Neural progenitor cell (in vitro differentiated cells): ENCODE results near the gene C11orf65. TPM values are rescaled to one million over a fixed set of nuclear protein-coding genes. Genes with fewer than 3 reads are reported as not detected.

Experiments used
- DNase-seq: peaks from one replicate; pipeline ENCODE4 v3.0.0-alpha.2; 2016; ENCODE audit warnings: low spot score
- H2AFZ ChIP-seq: fragments of 200-600 bp; sonication (generic); replicated peaks from 2 replicates; pipeline ENCODE4 v1.6.1; 2016; ENCODE audit warnings: antibody characterized with exemption
- H3F3A ChIP-seq: fragments of 200-600 bp; sonication (generic); 2 replicates; pipeline ENCODE4 v1.6.1; 2016; ENCODE audit warnings: antibody characterized with exemption, low read depth
- H3K27ac ChIP-seq: fragments of 200-600 bp; sonication (generic); 2 replicates; pipeline ENCODE4 v1.5.1; 2016; ENCODE audit warnings: mild to moderate bottlenecking
- H3K27me3 ChIP-seq: fragments of 200-600 bp; sonication (generic); 2 replicates; pipeline ENCODE4 v1.6.1; 2016; ENCODE audit warnings: mild to moderate bottlenecking, moderate library complexity
- H3K36me3 ChIP-seq: fragments of 200-600 bp; sonication (generic); 2 replicates; pipeline ENCODE4 v1.5.1; 2016
- H3K4me1 ChIP-seq: fragments of 200-600 bp; sonication (generic); 2 replicates; pipeline ENCODE4 v1.6.1; 2016; ENCODE audit warnings: mixed run types
- H3K4me2 ChIP-seq: fragments of 200-600 bp; sonication (generic); 2 replicates; pipeline ENCODE4 v1.6.1; 2016
- H3K4me3 ChIP-seq: fragments of 200-600 bp; sonication (generic); 2 replicates; pipeline ENCODE4 v1.5.1; 2016
- H3K79me2 ChIP-seq: fragments of 200-600 bp; sonication (generic); 2 replicates; pipeline ENCODE4 v1.6.1; 2016; ENCODE audit warnings: low read depth
- H3K9ac ChIP-seq: fragments of 200-600 bp; sonication (generic); 2 replicates; pipeline ENCODE4 v1.6.1; 2016
- H3K9me3 ChIP-seq: fragments of 200-600 bp; sonication (generic); 2 replicates; pipeline ENCODE4 v1.5.1; 2016; ENCODE audit warnings: low read depth
- H4K20me1 ChIP-seq: fragments of 200-600 bp; sonication (generic); 2 replicates; pipeline ENCODE4 v1.6.1; 2016; ENCODE audit warnings: low read depth
- H3K27ac Mint-ChIP-seq: 3 replicates; pipeline ENCODE4 v1.8.0; 2021; ENCODE audit warnings: mixed read lengths
- H3K27me3 Mint-ChIP-seq: 2 replicates; pipeline ENCODE4 v1.8.0; 2022; ENCODE audit warnings: low read depth, mild to moderate bottlenecking, inconsistent platforms, moderate library complexity, mixed read lengths; ENCODE audit not compliant: insufficient read depth
- H3K36me3 Mint-ChIP-seq: 3 replicates; pipeline ENCODE4 v1.8.0; 2021; ENCODE audit warnings: mixed read lengths
- H3K4me1 Mint-ChIP-seq: 3 replicates; pipeline ENCODE4 v1.8.0; 2021; ENCODE audit warnings: mixed read lengths
- H3K4me3 Mint-ChIP-seq: 3 replicates; pipeline ENCODE4 v1.8.0; 2021; ENCODE audit warnings: mild to moderate bottlenecking, moderate library complexity, mixed read lengths
- H3K9me3 Mint-ChIP-seq: 3 replicates; pipeline ENCODE4 v1.8.0; 2020; ENCODE audit warnings: mixed read lengths
- EZH2 ChIP-seq: fragments of 200-600 bp; sonication (generic); IDR thresholded peaks from 2 replicates; pipeline ENCODE4 v1.6.1; 2017; ENCODE audit warnings: antibody characterized with exemption, mild to moderate bottlenecking, moderate library complexity
- EZH2phosphoT487 ChIP-seq: fragments of 200-600 bp; sonication (generic); IDR thresholded peaks from 2 replicates; pipeline ENCODE4 v1.6.1; 2017; ENCODE audit warnings: antibody characterized with exemption
- total RNA-seq: library from RNA; depleted of rRNA; stranded (reverse); fragments of >200 nt; gene quantifications from 2 replicates; pipeline ENCODE4 v1.2.3, GENCODE V29; 2015; ENCODE audit warnings: low replicate concordance
- TF ChIP-seq, protein P1 (sequence below): fragments of 200-600 bp; sonication (generic); IDR thresholded peaks from 2 replicates; pipeline ENCODE4 v1.5.1; 2017; ENCODE audit warnings: antibody characterized with exemption, mild to moderate bottlenecking

The C11orf65 gene
- total RNA-seq, 1 donor from 2014 or later, result 11.4 TPM

DNA sequence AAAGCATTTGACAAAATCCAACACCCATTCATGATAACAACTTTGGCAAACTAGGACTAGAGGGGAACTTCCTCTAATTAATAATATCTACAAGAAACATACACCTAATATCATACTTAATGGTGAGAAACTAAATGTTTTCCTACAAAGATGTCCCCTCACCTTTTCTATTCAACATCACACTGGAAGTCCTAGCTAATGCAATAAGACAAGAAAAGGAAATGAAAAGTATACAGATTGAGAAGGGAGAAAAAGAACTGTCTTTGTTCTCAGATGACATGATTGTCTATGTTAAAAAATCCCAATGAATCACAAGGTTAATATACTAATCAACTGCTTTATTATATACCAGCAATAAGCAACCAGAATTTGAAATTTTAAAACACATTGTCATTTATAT lies 52.4 kb downstream of the C11orf65 start:
- Histone ChIP-seq H3K4me2 (no peak overlapping the region), H3K27me3 (no peaks in the 10 kb centered on the region), H4K20me1 (no peaks in the 10 kb centered on the region), H3K27ac (no peak overlapping the region), H3K4me3 (no peak overlapping the region), H3K9me3 (no peaks in the 10 kb centered on the region), H3K79me2 (no peaks in the 10 kb centered on the region), H2AFZ (no peak overlapping the region), H3F3A (no peaks in the 10 kb centered on the region), H3K4me1 (no peaks in the 10 kb centered on the region), H3K36me3 (no peaks in the 10 kb centered on the region), H3K9ac (no peak overlapping the region)
- Mint-ChIP-seq H3K9me3 (peaks cover 7% of the 10 kb centered on the region), H3K4me1 (no peaks in the 10 kb centered on the region), H3K27ac (no peak overlapping the region), H3K4me3 (no peak overlapping the region), H3K27me3 (no peaks in the 10 kb centered on the region), H3K36me3 (no peaks in the 10 kb centered on the region)
- TF ChIP-seq EZH2, result no peak
- TF ChIP-seq, protein P1, sequence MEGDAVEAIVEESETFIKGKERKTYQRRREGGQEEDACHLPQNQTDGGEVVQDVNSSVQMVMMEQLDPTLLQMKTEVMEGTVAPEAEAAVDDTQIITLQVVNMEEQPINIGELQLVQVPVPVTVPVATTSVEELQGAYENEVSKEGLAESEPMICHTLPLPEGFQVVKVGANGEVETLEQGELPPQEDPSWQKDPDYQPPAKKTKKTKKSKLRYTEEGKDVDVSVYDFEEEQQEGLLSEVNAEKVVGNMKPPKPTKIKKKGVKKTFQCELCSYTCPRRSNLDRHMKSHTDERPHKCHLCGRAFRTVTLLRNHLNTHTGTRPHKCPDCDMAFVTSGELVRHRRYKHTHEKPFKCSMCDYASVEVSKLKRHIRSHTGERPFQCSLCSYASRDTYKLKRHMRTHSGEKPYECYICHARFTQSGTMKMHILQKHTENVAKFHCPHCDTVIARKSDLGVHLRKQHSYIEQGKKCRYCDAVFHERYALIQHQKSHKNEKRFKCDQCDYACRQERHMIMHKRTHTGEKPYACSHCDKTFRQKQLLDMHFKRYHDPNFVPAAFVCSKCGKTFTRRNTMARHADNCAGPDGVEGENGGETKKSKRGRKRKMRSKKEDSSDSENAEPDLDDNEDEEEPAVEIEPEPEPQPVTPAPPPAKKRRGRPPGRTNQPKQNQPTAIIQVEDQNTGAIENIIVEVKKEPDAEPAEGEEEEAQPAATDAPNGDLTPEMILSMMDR, result no peak
- no peak for TF ChIP-seq EZH2phosphoT487
- no peak for DNase-seq

DNA sequence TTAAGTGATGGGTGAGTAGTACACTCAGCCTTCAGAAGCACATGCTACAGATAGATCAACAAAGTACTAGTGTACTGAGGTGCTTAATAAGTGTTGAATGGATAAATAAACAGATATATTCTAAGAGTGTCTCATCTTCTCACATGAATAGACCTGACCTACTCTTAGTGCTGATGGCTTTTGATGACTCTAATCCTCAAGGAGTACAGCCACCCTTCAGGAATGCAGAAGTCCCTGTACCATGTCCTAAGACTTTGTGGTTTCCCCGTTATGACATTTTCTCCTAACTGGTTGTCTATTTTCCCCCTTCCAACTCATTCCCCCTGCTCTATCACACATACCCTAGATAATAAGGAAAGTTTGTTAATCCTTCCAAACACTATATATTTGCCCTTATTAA lies 61.6 kb downstream of the C11orf65 start:
- H3K9me3 Mint-ChIP-seq, result no peaks in the 10 kb centered on the region
- H3K4me1 Mint-ChIP-seq, result peaks cover 5% of the 10 kb centered on the region
- Histone ChIP-seq H3K79me2 (no peaks in the 10 kb centered on the region), H3F3A (no peaks in the 10 kb centered on the region), H3K27me3 (no peaks in the 10 kb centered on the region), H3K27ac (no peak overlapping the region), H3K4me3 (no peak overlapping the region), H4K20me1 (no peaks in the 10 kb centered on the region), H3K9me3 (no peaks in the 10 kb centered on the region), H3K4me2 (no peak overlapping the region), H3K36me3 (no peaks in the 10 kb centered on the region), H3K4me1 (no peaks in the 10 kb centered on the region), H2AFZ (no peak overlapping the region), H3K9ac (no peak overlapping the region)
- H3K4me3 Mint-ChIP-seq, result no peak overlapping the region
- no peak overlapping the region for H3K27ac Mint-ChIP-seq
- H3K27me3 Mint-ChIP-seq, result peaks cover 7% of the 10 kb centered on the region
- H3K36me3 Mint-ChIP-seq, result no peaks in the 10 kb centered on the region
- TF ChIP-seq, protein P1, result no peak
- no peak for TF ChIP-seq EZH2
- no peak for TF ChIP-seq EZH2phosphoT487
- DNase-seq, result no peak

GRCh38 chr11:108403052-108403451 lies 64.3 kb downstream of the C11orf65 start:
- Mint-ChIP-seq H3K36me3 (no peaks in the 10 kb centered on the region), H3K4me1 (peaks cover 5% of the 10 kb centered on the region), H3K4me3 (no peak overlapping the region), H3K9me3 (no peaks in the 10 kb centered on the region), H3K27me3 (peaks cover 7% of the 10 kb centered on the region), H3K27ac (no peak overlapping the region)
- H4K20me1 ChIP-seq, result no peaks in the 10 kb centered on the region
- no peaks in the 10 kb centered on the region for H3K27me3 ChIP-seq
- no peaks in the 10 kb centered on the region for H3K36me3 ChIP-seq
- no peak overlapping the region for H3K4me2 ChIP-seq
- TF ChIP-seq EZH2phosphoT487 (no peak), EZH2 (no peak)
- TF ChIP-seq, protein P1, result no peak
- no peak overlapping the region for H3K27ac ChIP-seq
- H3K9me3 ChIP-seq, result no peaks in the 10 kb centered on the region
- no peak for DNase-seq
- no peaks in the 10 kb centered on the region for H3K4me1 ChIP-seq
- no peak overlapping the region for H2AFZ ChIP-seq
- no peak overlapping the region for H3K9ac ChIP-seq
- no peaks in the 10 kb centered on the region for H3K79me2 ChIP-seq
- no peaks in the 10 kb centered on the region for H3F3A ChIP-seq
- no peak overlapping the region for H3K4me3 ChIP-seq

DNA sequence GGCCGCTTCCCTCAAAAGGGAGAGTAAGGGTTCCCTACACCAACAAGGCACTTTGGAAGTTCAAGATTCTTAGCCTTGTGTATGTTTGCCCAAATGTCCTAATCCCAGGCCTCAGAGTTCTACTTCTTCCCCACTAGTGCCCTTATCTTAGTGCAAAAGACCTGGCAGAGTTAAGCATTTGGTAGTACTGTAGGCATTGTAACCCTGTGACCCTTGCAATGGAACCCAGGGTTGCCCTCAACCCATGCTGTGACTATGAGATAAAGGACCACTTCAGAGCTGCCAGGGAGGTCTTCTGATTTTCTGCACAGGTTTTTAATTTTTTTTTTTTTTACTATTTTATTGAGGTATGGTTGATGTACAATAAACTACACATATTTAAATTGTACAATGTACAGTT lies 65.1 kb downstream of the C11orf65 start:
- no peak for DNase-seq
- H3K4me3 ChIP-seq, result no peak overlapping the region
- H3F3A ChIP-seq, result no peaks in the 10 kb centered on the region
- H3K79me2 ChIP-seq, result no peaks in the 10 kb centered on the region
- Mint-ChIP-seq H3K9me3 (no peaks in the 10 kb centered on the region), H3K4me1 (peaks cover 5% of the 10 kb centered on the region), H3K36me3 (no peaks in the 10 kb centered on the region), H3K27ac (no peak overlapping the region), H3K4me3 (no peak overlapping the region), H3K27me3 (peaks cover 7% of the 10 kb centered on the region)
- H3K27ac ChIP-seq, result no peak overlapping the region
- no peaks in the 10 kb centered on the region for H4K20me1 ChIP-seq
- H2AFZ ChIP-seq, result no peak overlapping the region
- TF ChIP-seq, protein P1, result no peak
- H3K27me3 ChIP-seq, result no peaks in the 10 kb centered on the region
- no peaks in the 10 kb centered on the region for H3K9me3 ChIP-seq
- H3K4me2 ChIP-seq, result no peak overlapping the region
- H3K9ac ChIP-seq, result no peak overlapping the region
- H3K36me3 ChIP-seq, result no peaks in the 10 kb centered on the region
- H3K4me1 ChIP-seq, result no peaks in the 10 kb centered on the region
